Stimulated activated CD4-positive, alpha-beta T cell treated with anti-CD3 and anti-CD28 coated beads, Interleukin-12 subunit alpha, Interleukin-12 subunit beta, amount 100 ng/mL, for 48 hours (primary cell): ENCODE results near the gene GYPC.
"Not testable (repeated sequence)": the region's sequence is repeated elsewhere in the genome, so short reads cannot be mapped to it uniquely, and the experiment has no call there.

Source experiments
- DNase-seq, 3 donors: peaks; one replicate each; pipeline ENCODE4 v3.0.0-alpha.2; 2020; ENCODE audit warnings: low read depth in 2 of 3, low spot score in 1 of 3

The GYPC gene, protein sequence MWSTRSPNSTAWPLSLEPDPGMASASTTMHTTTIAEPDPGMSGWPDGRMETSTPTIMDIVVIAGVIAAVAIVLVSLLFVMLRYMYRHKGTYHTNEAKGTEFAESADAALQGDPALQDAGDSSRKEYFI

DNA sequence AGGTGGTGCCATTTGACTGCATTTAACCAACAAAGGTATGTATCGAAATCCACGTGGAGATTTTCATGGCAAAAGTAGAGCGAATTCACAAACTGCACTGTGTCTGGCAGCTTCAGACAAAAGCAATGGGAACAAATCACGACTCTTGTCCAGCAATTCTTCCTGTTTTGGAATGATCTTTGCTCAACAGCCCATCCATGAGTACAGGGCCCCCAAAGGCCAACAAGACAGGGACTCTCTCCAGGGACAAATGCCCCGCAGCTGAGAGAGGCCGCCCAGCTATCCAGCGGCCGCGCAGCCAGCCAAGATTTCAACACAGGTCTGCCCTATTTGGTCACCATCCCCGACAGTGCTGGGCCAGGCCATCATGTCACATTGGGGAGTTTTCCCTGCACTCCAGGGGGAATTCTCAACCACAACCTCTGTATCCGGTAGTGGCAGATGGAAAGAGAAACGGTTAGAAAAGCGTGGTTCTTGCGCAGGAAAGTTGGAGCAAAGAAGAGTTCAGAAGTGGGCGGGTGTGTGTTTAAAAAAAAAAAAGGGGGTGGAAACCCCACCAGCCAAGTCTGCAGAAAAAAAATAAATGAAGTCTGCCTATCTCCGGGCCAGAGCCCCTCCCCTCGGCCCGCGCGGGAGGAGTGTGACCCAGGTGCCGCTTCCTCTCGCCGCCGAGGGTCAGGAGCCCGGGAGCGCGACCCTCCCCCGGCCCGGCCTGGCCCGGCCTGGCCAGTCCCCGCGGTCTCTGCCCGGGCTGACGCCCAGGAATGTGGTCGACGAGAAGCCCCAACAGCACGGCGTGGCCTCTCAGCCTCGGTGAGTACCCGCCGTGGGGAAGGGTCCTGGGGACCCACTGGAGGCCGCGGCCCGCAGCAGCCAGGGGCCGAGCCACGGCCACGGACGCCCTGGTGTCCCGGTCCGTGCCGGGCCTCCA, at the start of gene GYPC:
Gene GYPC (plus strand): TSS at position 659 of the 931 bp plus-strand sequence. CDS start 106 bp downstream, at position 765.
- no peak for DNase-seq

DNA sequence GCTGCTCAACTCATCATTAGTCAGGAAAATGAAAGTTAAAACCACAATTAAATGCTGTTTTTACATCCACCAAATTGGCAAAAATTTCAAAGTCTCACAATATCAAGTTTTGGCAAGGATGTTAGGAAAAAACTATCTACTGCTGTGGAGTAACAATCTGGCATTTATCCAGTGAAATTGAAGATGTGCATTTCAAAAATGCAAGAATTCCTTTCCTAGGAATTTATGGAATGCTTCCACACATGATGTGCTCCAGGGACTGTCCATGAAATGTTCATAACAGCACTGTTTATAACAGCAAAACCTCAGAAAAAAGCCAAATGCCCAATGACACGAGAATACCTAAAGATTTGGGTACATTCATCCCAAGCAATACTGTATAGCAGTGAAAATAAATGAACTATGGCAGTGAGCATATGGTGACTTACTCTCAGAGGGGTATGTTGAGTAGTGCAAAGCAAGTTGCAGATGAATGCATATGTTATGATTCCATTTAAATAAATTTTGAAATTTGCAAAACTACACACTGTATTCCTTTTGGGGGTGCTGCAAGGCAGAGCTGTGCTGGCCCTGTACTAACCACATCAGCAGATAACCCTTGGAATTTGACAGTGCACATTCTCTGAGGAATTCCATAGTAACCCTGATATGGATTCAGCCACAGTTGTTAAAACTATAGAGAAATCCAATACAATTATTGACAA, 41.3 kb upstream of the GYPC start:
- no peak for DNase-seq

DNA sequence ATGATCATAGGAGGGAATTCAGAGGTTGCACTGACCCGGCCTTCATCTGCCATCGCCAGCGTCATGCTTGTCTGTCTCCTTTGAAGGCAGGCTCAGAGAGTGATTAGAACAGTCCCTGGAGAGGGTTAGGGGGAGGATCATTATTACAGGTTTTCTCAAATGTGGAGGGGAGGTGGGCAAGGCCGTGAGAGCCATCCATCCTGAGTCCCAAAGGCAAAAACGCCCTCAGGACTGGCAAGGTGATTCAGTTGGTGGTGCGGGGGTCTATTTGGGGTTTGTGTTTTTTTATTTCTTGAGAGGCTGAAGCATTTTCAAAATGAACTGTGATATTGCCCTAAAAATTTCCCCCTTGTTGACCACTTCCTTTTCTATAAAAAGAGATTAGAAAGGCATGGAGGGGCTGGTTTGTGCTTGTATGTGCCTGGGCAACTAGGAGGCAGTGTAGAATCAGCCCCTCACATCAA, 39.3 kb upstream of the GYPC start:
- DNase-seq = no peak

DNA sequence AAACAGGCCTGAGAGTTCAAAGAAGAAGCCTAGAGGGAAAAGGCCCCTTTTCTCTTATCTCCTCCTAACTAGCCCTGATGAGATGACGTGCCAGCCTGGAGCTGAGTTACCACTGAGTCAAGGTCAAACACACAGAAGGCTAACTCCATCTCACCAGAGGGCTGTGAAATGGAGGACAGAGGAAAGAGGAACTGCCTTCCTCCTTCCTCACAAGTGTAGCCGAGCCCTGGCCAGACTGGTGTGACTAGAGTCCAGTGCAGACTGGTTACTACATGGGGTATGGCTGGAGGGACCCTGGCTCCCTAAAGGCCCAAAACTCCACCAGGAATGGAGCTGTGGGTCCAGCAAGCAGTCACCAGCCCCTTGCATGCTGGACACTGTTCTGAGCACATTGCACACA, 35.7 kb upstream of the GYPC start:
- DNase-seq = no peak

DNA sequence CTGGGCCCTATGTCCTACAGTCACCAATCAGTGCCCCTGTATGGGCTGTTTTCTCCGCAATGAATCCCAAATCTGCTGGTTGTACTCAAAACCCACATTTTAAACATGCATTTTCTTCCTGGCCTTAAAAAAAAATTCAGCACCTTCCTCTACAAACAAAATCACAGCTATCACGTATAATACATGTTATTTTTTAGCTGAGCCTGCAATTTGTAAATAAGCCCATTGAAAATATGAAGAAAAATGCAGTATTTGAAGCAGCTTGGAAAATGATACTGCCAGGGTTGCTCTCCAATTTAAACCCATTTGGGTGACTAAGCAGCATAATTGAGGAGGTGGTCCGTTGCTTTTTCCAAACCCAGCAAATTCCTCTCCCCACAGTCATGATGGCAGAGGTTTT, 33.0 kb upstream of the GYPC start:
- no peak for DNase-seq

DNA sequence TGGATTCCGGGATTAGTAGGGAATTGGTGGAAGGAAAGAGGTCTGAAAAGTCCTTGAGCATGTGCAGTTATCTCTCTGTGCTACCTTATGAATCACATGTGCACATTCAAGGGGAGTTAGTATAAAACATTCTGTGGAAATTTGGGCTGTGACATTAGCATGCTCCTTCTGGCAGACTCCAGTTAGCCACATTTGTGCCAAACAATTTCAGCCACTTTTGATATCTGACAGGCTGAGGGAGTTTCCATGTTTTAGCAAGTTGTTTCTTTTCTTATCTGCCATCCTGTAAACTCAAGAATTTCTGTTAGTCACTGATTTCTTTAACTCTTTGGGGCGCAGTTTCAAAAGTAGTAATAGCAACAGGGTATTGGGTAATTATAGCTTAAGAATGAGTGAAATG, 28.3 kb upstream of the GYPC start:
- no peak for DNase-seq

DNA sequence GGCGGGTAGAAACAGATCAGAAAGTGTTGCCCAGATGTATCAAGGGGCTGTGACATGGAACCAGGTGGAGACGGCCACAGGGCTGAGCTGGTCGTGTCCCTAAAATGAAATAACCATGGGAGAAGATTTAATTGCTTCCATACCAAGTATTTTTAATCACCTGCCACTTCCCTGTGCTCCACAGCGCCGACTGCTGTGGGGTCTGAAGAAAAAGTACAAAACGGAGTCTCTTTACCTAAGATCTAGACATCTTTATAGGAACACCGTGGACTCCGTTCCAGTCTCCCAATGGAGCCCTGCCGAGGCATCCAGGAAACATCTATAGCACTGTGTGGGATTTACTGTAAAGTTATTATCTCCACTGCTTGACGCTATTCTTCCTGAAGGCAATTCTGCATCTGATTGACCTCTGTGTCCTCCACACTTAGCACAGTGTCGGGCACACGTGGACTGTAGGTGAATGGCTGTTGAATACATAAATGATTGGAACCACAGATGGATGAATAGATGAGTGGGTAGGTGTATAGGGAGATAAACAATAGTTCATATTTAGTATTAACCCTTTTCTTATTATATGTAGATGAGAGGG, 21.6 kb upstream of the GYPC start:
- DNase-seq = peak in 1 of 3 donors; percentile 8

DNA sequence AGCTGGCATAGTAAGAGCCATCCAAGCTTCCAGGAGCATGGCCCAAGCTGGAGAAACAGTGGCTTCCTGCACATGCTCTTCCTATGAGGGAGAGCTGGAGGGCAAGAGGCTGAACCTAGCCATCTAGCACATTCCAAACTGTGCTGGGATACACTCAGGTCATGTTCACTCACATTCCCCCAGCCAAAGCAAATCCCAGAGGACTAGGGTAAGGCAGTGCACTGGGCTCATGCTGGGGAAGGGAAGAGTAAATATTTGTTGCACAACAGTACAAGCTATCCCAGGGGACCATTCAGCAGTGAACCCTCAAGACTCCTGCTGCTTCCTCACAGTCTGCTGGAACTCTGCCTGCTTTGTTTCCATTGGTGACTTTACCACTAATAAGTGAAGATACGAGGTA, 20.7 kb upstream of the GYPC start:
- no peak for DNase-seq

DNA sequence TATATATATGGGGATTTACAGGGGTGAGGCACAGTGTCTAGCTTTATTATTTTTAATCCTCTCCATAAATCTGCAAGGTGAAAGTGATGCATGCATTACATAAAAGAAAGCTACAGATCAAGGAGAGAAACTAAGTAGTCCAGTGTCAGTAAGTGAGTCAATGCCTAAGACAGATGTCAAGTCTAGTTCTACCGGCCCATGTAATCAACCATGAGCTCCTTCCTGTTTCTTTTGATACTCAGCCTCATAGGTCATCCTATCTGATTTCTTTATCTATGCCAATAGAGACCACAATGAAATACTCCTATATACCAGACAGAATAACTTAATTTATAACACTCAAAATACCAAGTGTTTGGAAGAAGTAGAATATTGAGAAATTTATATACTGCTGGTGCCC, 20.2 kb upstream of the GYPC start:
- DNase-seq = no peak

DNA sequence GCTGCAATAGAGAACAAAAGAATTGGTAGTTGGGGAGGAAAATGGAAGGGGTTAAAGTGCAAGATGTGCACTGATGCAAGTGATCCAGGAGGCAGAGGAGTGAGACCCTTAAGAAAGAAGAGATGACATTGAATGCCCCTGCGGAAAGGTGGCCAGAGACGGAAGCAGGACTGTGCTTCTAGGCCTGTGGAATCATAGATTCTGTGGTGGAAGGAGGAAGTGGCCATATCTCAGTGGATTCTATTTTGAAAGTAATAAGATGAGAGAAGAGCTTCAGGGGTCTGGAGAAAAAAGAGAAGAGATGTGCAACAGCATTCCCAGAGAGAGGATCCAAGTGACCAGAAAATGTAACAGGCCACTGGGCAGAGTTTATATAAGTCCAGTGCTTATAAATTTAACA, 18.6 kb upstream of the GYPC start:
- no peak for DNase-seq

DNA sequence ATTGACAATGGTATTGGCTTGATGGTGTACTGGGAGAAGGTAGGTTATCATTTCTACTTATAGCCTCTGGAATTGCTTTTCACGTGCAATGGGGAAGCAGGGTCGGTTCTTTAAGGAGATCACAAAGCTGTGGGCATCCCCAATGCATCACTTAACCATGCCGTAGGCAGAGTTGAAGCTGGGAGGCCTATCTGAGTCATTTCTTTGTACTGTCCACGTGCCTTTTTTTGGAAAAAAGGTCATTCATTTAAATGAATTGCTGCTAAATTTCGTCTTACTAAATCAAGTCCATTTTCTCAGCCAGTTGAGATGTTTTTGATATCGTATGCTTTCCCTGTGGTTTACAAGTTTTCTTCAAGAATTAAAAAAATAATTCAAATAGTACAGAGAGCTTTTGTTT, 17.2 kb upstream of the GYPC start:
- DNase-seq = no peak

DNA sequence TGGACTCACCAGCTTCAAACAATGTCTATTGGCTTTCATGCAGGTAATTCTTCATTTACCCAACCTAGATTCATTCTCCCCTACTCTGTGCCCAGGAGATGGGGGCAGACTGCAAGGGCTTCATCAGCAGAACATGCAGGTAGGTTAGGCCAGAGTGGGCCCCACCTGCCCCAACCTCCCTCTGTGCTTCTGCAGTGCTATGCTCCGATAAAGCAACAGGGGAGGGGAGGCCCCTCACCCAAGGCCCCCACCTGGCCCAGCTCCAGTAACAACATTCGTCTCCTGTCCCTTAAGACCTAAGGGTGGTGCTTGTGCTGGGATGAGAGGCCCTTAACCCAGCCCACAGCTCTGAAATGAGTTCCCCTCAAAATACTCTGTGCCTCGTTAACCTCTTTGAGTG, 16.7 kb upstream of the GYPC start:
- DNase-seq = no peak

DNA sequence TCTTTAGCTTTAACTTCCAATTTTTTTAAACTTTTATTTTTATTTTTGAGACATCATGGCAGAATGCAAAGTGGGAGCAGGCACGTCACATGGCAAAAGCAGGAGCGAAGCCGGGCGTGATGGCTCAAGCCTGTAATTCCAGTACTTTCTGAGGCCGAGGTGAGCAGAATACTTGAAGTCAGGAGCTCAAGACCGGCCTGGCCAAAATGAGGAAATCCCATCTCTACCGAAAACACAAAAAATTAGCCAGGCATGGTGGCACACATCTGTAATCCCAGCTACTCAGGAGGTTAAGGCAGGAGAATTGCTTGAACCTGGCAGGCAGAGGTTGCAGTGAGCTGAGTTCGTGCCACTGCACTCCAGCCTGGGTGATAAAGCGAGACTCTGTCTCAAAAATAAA, 14.7 kb upstream of the GYPC start:
- not testable (repeated sequence) for DNase-seq

DNA sequence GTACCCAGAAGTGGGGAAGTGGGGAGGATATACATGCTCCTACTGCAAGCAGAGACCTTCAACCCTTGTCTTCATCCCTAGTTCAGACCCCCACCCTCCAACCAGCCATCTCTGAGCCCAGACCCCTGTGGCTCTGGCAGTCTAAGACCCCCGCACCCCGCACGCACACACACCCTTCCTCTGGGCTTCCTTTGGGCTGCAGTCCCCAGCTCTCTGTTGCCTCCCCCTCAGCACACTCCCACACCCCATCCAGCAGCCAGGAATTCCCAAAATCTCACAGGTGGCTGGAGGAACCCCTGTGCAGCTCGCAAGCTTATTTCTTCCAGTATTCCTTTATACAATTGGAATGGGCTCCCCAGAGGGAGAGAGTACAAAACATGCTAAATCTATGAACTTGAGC, 13.9 kb upstream of the GYPC start:
- no peak for DNase-seq

DNA sequence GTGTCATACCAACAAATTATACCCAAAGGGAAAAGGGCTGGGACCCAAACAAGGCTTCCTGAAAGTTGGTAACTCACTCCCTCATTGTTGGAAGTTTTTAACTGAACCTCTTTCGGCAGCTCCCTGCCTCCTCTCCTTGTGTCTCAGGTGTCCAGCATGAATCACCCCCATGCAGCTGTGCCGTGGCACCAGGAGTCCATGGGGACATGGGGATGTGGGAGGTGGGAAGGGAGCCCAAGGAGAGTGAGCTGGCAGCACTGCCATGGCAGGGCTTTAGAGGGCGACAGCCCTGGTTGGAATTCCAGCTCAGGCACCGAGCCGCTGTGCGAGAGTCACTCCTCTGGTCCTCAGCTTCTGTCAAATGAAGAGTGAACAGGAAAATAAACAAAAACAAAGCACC, 12.5 kb upstream of the GYPC start:
- no peak for DNase-seq

DNA sequence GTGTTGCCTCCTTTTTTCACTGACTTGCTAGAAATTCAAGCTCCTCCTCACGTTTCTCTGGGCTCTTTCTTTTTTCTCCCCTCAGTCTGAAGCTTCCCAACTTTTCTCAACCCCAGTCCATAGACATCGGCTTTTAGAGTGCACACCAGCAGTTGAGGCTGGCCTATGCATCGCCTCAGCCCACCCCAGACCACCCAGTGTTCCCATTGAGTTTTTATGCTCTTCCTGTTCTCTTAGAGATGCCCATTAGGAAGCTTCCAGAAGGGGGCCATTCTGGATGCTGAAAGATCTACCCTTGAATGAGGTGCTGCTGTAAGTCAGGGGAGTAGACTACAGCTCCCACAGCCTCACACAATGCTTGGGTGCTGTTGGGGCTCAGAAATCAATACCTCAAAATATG, 12.0 kb upstream of the GYPC start:
- no peak for DNase-seq

DNA sequence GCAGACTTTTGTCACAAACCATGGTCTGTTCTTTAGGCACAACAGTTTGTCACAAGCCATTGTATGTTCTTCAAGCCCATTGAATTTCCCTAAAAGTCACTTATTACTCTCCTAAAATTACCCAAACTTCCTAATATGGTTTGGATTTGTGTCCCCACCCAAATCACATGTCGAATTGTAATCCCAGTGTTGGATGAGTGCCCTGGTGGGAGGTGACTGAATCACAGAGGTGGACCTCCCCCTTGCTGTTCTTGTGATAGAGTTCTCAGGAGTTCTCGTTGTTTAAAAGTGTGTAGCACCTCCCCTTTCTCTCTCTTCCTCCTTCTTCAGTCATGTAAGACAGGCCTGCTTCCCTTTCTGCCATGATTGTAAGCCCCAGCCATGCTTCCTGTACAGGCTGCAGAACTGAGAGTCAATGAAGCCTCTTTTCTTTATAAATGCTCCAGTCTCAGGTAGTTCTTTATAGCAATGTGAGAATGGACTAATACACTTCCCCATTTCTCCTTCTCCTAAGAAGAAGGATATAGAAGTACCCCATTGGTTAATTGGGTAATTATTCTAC, 11.2 kb upstream of the GYPC start:
- DNase-seq = no peak

DNA sequence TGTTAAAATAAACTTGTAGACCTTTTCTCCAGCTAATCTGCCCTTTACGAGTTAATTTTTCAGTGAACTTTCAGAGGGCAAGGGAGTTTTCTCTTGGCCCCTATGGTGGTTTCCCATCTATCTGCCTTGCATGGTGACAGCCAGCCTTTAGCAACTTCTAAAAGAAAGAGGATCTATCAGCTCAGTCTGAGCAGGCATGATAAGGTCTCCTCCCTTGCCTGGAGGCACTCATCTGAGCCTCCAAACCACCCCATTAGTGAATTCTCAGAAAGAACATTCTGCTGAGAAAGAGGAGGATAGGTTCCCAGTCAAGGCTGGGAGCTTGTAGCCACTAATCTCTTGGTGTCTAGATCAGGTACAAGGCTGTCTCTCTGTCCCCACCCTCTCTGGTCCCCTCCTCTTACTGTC, 10.7 kb upstream of the GYPC start:
- no peak for DNase-seq

DNA sequence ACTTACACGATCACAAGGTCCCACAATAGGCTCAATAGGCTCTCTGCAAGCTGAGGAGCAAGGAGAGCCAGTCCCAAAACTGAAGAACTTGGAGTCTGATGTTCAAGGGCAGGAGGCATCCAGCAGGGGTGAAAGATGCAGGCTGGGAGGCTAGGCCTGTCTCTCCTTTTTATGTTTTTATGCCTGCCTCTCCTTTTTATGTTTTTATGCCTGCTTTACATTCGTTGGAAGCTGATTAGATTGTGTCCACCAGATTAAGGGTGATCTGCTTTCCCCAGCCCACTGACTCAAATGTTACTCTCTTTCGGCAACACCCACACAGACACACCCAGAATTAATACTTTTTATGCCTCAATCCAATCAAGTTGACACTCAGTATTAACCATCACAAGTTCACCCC, 9.9 kb upstream of the GYPC start:
- DNase-seq = no peak

DNA sequence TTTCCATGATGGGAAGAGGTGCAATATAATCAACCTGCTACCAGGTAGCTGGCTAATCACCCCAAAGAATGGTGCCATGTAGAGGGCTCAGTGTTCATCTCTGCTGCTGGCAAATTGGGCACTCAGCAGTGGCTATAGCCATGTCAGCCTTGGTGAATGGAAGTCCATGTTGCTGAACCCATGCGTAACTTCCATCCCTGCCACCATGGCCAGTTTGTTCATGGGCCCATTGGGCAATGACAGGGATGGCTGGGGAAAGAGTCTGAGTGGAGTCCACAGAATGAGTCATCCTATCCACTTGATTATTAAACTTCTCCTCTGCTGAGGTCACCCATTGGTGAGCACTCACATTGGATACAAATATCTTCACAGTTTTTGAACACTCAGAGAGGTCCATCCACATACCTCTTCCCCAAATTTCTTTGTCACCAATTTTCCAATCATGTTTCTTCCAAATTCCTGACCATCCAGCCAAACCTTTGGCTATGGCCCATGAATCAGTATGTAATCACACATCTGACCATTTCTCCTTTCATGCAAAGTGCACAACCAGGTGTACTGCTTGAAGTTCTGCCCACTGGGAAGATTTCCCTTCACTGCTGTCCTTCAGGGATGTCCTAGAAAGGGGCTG, 8.1 kb upstream of the GYPC start:
- not testable (repeated sequence) for DNase-seq

DNA sequence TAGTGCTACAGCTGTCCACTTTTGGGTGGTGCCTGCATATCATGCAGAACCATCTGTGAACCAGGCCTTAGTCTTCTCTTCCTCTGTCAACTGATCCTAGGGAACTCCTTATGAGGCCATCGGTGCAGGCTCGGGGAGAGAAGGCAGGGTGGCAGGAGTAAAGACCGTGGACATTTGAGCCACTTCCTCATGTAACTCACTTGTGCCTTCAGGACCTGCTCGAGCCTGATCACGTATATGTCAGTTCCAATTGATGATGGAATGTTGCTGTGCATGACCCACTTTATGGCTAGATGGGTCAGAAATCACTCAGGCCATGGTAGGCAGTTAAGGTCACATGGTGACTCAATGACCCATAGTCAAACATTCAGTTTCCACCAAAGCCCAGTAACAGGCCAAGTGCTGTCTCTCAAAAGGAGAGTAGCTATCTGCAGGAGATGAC, 7.6 kb upstream of the GYPC start:
- DNase-seq = not testable (repeated sequence)
